Measurements from ENCODE around the gene RBM22. TPM values are rescaled to one million over a fixed set of nuclear protein-coding genes. Genes with fewer than 3 reads are reported as not detected.

The RBM22 gene
- total and polyA plus RNA-seq, 9 donors = 33.4 to 77.6 (median 48.6) TPM

DNA sequence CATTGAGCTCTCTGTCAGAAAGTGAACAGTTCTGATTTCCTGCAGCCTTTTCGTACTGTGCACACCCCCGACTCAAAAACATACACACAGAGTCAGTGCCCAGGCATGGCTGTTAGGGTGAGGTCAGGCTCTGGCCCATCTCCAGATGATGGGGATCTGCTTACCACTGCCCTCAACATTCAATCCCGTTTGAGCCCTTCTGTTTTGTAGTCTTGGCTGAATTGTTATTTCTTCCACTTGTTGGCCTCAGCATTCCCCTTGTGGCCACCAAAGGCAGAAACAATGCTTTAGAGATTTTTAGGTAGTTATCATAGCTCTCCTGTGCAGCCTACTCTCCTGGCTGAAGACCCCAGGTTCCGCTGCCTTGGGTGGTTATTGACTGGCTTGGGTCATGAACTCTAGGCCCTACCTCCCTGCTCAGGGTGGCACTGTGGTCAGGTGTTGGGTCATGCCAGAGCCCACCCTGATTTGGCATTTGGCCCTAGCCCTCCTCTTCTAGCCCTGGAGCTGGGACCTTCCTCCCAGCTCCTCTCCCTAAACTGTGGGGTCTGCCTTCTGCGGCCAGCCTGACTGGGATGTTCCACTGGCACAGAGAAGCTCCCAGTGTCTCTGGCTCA lies 47.6 kb downstream of the RBM22 start:
- Histone ChIP-seq H3K27ac (peak overlapping the region in 1 of 2 donors; percentile 6), H3K9me3 (no peaks in the 10 kb centered on the region), H3K27me3 (no peaks in the 10 kb centered on the region), H3K4me1 (ENCODE audit: insufficient read depth) (peaks cover 24% of the 10 kb centered on the region), H3K4me3 (no peak overlapping the region), H3K36me3 (no peaks in the 10 kb centered on the region)
- TF ChIP-seq POLR2A (IDR thresholded peaks at IDR 0.05) (no peak), EP300 (IDR thresholded peaks at IDR 0.05) (no peak)
- TF ChIP-seq, protein P1, sequence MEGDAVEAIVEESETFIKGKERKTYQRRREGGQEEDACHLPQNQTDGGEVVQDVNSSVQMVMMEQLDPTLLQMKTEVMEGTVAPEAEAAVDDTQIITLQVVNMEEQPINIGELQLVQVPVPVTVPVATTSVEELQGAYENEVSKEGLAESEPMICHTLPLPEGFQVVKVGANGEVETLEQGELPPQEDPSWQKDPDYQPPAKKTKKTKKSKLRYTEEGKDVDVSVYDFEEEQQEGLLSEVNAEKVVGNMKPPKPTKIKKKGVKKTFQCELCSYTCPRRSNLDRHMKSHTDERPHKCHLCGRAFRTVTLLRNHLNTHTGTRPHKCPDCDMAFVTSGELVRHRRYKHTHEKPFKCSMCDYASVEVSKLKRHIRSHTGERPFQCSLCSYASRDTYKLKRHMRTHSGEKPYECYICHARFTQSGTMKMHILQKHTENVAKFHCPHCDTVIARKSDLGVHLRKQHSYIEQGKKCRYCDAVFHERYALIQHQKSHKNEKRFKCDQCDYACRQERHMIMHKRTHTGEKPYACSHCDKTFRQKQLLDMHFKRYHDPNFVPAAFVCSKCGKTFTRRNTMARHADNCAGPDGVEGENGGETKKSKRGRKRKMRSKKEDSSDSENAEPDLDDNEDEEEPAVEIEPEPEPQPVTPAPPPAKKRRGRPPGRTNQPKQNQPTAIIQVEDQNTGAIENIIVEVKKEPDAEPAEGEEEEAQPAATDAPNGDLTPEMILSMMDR (IDR thresholded peaks at IDR 0.05) = peak in 1 of 3 donors; percentile 10
- peak in 1 of 5 donors; percentile 32 for DNase-seq
- WGBS, 3 donors = 65 to 67% (median 67%) methylated on average over 5 of the region's 5 CpGs
- intact Hi-C loops (cut with DNase I) = loop anchor here in 3 of 4 donors (2.0 to 10.0 kb wide), 4 partner anchors 52 to 188 kb away; partner anchors contain the start of gene RBM22 (in 1 of the 3)

DNA sequence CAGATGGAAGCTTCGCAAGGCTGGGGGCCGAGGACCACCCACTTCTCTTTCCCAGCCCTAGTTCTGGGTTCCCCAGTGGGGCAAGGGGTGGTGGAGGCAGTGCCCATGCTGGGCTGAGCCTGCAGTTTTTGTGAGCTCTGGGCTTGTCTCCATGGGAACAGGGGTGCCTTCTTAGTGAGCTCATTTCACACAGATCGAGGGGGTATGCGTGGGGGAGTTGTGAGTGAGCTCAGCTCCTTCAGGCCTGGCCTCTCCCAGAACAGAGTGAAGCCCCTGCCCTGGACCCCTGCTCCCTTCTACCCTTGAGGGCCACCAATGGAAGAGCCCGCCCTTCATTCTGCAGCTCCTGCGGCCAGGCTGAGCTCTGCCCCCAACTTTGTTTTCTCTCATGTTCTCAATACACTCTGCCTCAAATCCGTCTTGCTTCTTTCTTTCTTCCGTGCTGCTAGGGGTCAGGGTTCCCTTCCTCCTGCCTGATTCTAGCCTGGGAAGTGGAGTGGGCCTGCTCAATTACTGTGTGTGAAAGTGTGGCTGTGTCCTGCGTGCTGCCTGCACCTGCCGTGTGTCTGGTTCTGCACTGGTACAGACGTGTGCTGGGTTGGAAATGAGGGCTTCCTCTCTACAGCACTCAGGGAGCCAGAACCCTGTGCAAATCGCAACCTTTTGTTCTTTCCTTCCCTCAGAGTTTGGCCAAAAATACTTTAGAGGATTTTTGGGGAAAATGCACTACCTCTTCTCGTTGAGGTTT lies 48.8 kb downstream of the RBM22 start:
- Histone ChIP-seq H3K9me3 (no peaks in the 10 kb centered on the region), H3K27me3 (no peaks in the 10 kb centered on the region), H3K4me3 (no peak overlapping the region), H3K4me1 (ENCODE audit: insufficient read depth) (peaks cover 24% of the 10 kb centered on the region), H3K27ac (no peak overlapping the region), H3K36me3 (no peaks in the 10 kb centered on the region)
- peak in 2 of 5 donors; percentile 27 to 28 for DNase-seq
- TF ChIP-seq, protein P1 (IDR thresholded peaks at IDR 0.05) = no peak
- no peak for TF ChIP-seq EP300 (IDR thresholded peaks at IDR 0.05)
- no peak for TF ChIP-seq POLR2A (IDR thresholded peaks at IDR 0.05)
- 58 to 64% (median 60%) methylated on average over 13 of the region's 13 CpGs for WGBS, 3 donors
- intact Hi-C loops (cut with DNase I) = loop anchor here in 3 of 4 donors (2.0 to 10.0 kb wide), 5 partner anchors 53 to 187 kb away; partner anchors contain the start of gene RBM22 (in 1 of the 3)

DNA sequence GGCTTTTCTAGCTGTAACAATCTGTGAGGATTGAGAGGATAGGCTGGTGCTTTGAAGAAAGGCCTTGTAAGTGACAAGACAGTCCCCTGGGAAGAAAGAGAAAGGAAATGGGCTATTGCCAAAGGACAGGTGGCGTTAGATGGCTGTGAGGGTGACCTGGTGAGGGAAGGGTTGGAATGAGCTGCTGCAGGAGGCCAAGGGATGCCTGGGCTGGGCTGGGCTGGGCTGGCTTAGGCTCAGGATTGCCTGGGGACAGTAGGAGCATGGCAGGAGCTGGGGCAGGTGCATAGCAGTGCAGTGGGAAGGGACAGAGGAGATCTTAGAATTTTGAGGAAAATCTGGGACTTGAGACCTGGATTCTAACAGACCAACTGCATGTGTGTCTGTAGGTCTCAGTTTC lies 49.5 kb downstream of the RBM22 start:
- DNase-seq = peak in 2 of 5 donors; percentile 15 to 18
- no peak overlapping the region for H3K27ac ChIP-seq
- no peaks in the 10 kb centered on the region for H3K9me3 ChIP-seq
- WGBS, 3 donors = 84 to 89% (median 85%) methylated on average over 1 of the region's 1 CpG
- H3K36me3 ChIP-seq = no peaks in the 10 kb centered on the region
- peaks cover 22% of the 10 kb centered on the region for H3K4me1 ChIP-seq (ENCODE audit: insufficient read depth)
- no peak overlapping the region for H3K4me3 ChIP-seq
- intact Hi-C loops (cut with DNase I) = loop anchor here in 3 of 4 donors (2.0 to 10.0 kb wide), 4 partner anchors 53 to 187 kb away; partner anchors contain the start of gene RBM22 (in 1 of the 3)
- H3K27me3 ChIP-seq = no peaks in the 10 kb centered on the region
- no peak for TF ChIP-seq EP300 (IDR thresholded peaks at IDR 0.05)

DNA sequence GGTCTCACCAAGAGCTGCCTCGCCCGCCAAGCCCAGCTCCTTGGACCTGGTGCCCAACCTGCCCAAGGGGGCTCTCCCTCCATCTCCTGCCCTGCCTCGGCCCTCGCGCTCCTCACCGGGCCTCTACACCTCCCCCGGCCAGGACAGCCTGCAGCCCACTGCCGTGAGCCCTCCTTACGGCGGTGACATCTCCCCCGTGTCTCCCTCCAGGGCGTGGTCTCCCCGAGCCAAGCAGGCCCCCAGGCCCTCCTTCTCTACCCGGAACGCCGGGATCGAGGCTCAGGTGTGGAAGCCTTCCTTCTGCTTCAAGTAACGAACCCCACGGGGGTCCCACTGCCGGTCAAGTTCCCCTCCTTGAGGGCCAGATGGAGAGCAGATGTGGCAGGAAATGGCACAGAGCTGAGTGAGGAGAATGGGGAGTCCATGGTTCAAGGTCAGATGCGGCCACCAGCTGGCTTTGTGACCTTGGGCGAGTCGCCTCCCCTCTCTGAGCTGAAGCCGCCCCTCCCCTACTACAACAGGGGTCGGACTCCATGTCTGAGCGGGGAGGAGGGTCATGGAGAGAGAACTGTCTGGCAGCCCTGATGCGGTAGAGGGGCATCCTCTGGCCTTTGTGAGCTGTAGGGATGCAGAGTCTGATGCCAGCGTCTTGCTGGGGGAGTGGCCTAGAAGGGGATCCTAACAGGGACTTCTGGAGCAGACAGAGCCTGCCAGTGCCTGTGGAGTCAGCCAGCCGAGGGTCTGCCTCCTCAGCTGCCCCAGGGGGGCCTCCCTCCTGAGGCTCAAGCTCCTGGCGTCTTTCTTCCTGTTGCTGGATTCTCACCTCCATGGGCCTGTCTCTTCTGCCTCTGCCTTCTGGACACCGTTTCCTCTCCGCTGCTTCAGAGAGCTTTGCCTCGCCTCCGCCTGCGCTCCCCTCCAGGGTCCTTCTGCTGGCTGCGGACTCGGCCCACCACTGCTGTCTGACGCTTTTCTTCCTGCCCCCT lies 50.5 kb downstream of the RBM22 start:
- intact Hi-C loops (cut with DNase I) = loop anchor here in 3 of 4 donors (2.0 to 10.0 kb wide), 4 partner anchors 54 to 186 kb away; partner anchors contain the start of gene RBM22 (in 1 of the 3)
- H3K4me1 ChIP-seq (ENCODE audit: insufficient read depth) = peaks cover 25% of the 10 kb centered on the region
- 60 to 76% (median 69%) methylated on average over 37 to 38 of the region's 38 CpGs for WGBS, 3 donors
- H3K4me3 ChIP-seq = no peak overlapping the region
- H3K27me3 ChIP-seq = no peaks in the 10 kb centered on the region
- no peaks in the 10 kb centered on the region for H3K36me3 ChIP-seq
- TF ChIP-seq EP300 (IDR thresholded peaks at IDR 0.05) = no peak
- TF ChIP-seq, protein P1 (IDR thresholded peaks at IDR 0.05) = no peak
- no peak for TF ChIP-seq POLR2A (IDR thresholded peaks at IDR 0.05)
- no peaks in the 10 kb centered on the region for H3K9me3 ChIP-seq
- peak overlapping the region; percentile 0 to 44 for H3K27ac ChIP-seq
- DNase-seq = peak in 1 of 5 donors; percentile 53

All from ovary (tissue), 9 donors.